Subcutaneous abdominal adipose tissue (tissue), 5 donors: ENCODE data around the gene DOCK1.

Experiments
- H3K27ac ChIP-seq: one replicate; pipeline ENCODE4 v1.7.0; 2013; ENCODE audit warnings: low read depth, mild to moderate bottlenecking, inconsistent platforms, low read length, moderate library complexity
- H3K27me3 ChIP-seq, 5 donors: one replicate each; pipeline ENCODE4 v1.7.0; 2013; ENCODE audit warnings: low read length in 5 of 5, inconsistent platforms in 1 of 5; ENCODE audit not compliant: control insufficient read depth in 5 of 5, insufficient read depth in 4 of 5
- H3K36me3 ChIP-seq, 5 donors: one replicate each; pipeline ENCODE4 v1.7.0; 2013; ENCODE audit warnings: low read length in 5 of 5; ENCODE audit not compliant: control insufficient read depth in 5 of 5, insufficient read depth in 5 of 5
- H3K4me1 ChIP-seq, 5 donors: one replicate each; pipeline ENCODE4 v1.7.0; 2013; ENCODE audit warnings: low read length in 5 of 5, mild to moderate bottlenecking in 3 of 5, moderate library complexity in 1 of 5; ENCODE audit not compliant: control insufficient read depth in 5 of 5, insufficient read depth in 5 of 5
- H3K4me3 ChIP-seq, 5 donors: one replicate each; pipeline ENCODE4 v1.7.0; 2013; ENCODE audit warnings: low read length in 5 of 5, low read depth in 1 of 5
- H3K9ac ChIP-seq, 5 donors: one replicate each; pipeline ENCODE4 v1.7.0; 2013; ENCODE audit warnings: low read length in 5 of 5, mild to moderate bottlenecking in 4 of 5, moderate library complexity in 3 of 5
- H3K9me3 ChIP-seq, 5 donors: one replicate each; pipeline ENCODE4 v1.7.0; 2013; ENCODE audit warnings: low read length in 5 of 5; ENCODE audit not compliant: control insufficient read depth in 5 of 5
- donor health status: healthy.
- donor health status: healthy.
- donor health status: healthy.
- donor health status: healthy.
- donor health status: healthy.

Gene DOCK1

DNA sequence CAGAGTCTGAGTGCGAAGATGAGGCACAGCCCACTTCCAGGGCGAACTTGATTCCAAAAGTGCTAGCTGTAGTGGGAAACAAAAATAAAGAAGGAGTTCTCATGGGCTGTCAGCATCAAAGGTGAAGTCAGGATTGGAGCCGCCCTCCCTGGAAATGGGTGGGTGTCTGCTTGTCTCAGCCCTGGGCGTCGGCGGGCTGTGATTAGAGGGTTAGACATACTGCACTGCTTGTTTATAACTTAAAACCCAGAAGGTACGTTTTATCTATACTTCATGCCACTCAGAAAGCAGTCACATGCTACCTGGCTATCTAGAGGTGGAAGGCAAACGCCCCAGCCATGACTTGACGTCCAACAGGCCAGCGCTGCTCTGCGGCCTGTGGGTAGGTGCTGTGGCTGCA is 535.1 kb downstream of the DOCK1 start:
- Histone ChIP-seq H3K4me1 (no peaks in the 10 kb centered on the region), H3K4me3 (no peak overlapping the region), H3K9ac (no peak overlapping the region), H3K36me3 (peaks cover under 1 to 63% (median 60%) of the 10 kb centered on the region in 5 donors), H3K27me3 (no peaks in the 10 kb centered on the region), H3K9me3 (no peaks in the 10 kb centered on the region), H3K27ac (no peak overlapping the region)

DNA sequence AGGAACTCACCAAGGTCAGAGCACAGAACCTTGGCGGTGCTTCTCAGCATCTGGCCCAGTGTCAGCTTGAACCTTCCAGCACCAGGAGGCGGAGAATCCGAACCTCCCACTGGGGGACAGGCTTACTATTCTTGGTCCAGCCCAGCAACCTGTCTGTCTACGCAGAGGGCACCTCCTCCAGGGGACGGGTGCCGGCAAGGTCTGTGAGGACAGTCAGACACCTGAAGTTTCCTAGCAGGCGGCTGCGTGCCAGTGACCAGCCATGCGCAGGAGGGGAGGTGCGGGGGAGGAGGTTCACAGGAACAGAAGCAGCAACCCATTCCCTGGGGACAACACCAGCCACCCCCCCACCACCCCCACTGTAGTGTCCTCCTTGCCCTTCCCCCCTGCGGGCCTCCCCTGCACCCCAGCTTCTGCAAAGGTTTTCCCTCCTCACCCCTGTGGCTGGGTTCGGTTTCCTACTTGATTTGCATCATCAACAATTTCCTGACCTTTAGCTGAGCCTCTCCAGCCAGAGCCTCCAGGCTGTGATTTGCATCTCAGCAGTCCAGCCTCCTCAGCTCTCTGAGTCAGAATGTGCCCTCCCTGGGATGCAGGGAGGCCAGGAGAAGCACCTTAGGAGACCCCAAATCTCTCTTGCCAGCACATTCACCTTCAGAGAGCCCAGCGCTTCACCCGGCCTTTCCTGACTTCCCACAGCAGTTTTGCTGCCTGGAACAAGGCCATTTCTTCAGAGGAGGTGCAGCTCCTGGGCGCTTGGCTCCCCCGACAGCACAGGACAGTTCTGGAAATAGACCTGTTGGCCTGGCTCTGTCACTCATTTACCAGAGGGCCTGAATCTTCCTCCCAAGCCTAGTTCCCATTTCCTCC is 536.4 kb downstream of the DOCK1 start:
- H3K9ac ChIP-seq, result no peak overlapping the region
- H3K9me3 ChIP-seq, result no peaks in the 10 kb centered on the region
- H3K36me3 ChIP-seq, result peaks cover 4 to 72% (median 63%) of the 10 kb centered on the region in 5 donors
- H3K27ac ChIP-seq, result no peak overlapping the region
- no peaks in the 10 kb centered on the region for H3K4me1 ChIP-seq
- no peak overlapping the region for H3K4me3 ChIP-seq
- no peaks in the 10 kb centered on the region for H3K27me3 ChIP-seq

DNA sequence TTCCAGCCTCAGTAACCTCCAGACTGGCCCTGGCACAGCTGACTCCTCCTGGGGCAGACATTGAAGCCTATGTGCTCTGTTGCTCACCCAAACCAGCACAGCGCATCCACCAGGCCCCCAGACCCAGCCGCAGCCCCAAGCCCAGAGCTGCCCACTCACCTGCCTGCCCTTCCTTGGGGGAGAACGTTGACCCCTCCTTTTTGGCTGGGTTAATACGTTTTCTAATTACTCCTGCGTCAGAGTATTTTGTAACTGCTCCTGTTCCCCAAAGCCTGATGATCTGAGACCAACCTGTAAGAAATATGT is 536.9 kb downstream of the DOCK1 start:
- no peaks in the 10 kb centered on the region for H3K27me3 ChIP-seq
- no peak overlapping the region for H3K9ac ChIP-seq
- H3K36me3 ChIP-seq, result peaks cover 4 to 76% (median 68%) of the 10 kb centered on the region in 5 donors
- H3K4me3 ChIP-seq, result no peak overlapping the region
- no peaks in the 10 kb centered on the region for H3K4me1 ChIP-seq
- no peak overlapping the region for H3K27ac ChIP-seq
- H3K9me3 ChIP-seq, result no peaks in the 10 kb centered on the region

DNA sequence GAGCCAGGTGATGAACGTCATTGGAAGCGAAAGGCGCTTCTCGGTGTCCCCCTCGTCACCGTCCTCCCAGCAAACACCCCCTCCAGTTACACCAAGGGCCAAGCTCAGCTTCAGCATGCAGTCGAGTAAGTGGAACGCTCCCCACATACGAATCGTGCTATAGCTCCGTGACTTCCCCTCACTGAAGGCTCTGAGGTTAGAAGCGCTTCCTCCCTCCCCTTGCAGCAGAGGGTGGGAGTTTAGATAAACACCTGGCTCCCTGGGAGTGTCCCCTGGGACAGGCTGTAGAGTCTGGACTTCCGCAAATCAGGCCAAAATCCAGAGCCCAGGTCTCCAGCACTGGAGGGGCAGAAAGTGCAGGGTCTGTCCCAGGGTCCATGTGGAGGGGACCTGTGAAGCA is 538.9 kb downstream of the DOCK1 start:
- no peaks in the 10 kb centered on the region for H3K27me3 ChIP-seq
- H3K9me3 ChIP-seq, result no peaks in the 10 kb centered on the region
- peaks cover 8 to 81% (median 69%) of the 10 kb centered on the region in 5 donors for H3K36me3 ChIP-seq
- H3K9ac ChIP-seq, result no peak overlapping the region
- H3K27ac ChIP-seq, result no peak overlapping the region
- H3K4me3 ChIP-seq, result no peak overlapping the region
- H3K4me1 ChIP-seq, result no peaks in the 10 kb centered on the region

DNA sequence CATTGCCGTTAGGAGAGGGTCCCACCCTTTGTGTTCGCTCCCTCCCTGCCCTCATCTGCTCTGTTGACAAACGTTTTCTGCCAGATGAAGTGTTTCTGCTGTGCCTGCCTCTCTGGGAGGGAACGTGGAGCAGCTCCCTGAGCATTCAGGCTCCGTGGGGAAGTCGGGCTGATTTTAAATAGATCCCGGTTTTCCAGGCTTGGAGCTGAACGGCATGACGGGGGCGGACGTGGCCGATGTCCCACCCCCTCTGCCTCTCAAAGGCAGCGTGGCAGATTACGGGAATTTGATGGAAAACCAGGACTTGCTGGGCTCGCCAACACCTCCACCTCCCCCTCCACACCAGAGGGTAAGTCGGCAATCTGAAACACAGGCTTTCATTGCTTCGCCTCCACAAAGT is 542.0 kb downstream of the DOCK1 start:
- H3K9me3 ChIP-seq, result no peaks in the 10 kb centered on the region
- H3K27ac ChIP-seq, result no peak overlapping the region
- H3K4me1 ChIP-seq, result no peaks in the 10 kb centered on the region
- H3K27me3 ChIP-seq, result no peaks in the 10 kb centered on the region
- peaks cover 8 to 86% (median 73%) of the 10 kb centered on the region in 5 donors for H3K36me3 ChIP-seq
- no peak overlapping the region for H3K9ac ChIP-seq
- H3K4me3 ChIP-seq, result no peak overlapping the region

DNA sequence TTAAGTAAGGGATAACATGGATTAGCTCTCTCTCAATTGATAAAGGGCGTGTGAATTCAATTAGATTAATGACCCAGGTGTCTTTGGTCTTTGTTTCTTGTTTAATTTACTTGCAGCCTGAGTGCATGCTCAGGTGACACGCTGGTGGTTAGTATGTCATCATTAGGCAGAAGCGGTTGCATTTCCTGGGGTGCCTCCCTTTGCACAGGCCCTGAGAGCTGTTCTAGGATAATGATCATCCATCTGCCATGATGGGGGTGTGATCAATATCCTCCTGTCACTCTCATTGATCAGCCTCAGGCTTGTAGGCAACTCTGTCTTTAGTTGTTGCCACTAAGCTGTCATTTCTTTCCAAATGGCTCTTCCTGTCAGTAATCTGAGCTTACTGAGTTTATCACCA is 544.3 kb downstream of the DOCK1 start:
- H3K4me1 ChIP-seq, result no peaks in the 10 kb centered on the region
- H3K27me3 ChIP-seq, result no peaks in the 10 kb centered on the region
- H3K36me3 ChIP-seq, result peaks cover 8 to 82% (median 64%) of the 10 kb centered on the region in 5 donors
- H3K4me3 ChIP-seq, result no peak overlapping the region
- H3K9me3 ChIP-seq, result no peaks in the 10 kb centered on the region
- H3K9ac ChIP-seq, result no peak overlapping the region
- H3K27ac ChIP-seq, result no peak overlapping the region

DNA sequence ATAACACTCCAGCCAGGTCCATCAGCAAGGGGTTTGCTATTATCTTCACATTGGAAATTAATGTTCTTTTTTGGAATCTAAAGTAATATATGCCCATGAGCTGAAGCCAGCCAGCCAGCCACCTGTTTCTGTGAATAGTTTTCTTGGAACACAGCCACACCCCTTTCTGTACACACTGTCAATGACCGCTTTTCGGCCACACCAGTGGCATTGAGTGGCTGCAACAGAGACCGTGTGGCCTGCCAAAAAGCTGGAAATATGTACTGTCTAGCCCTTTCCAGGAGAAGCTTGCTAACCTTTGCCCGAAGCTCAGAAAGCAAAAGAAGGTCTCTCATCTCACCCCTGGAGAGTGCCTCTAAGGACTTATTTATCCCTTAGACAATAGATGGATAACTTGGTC is 545.4 kb downstream of the DOCK1 start:
- Histone ChIP-seq H3K36me3 (peaks cover 4 to 73% (median 52%) of the 10 kb centered on the region in 5 donors), H3K9ac (no peak overlapping the region), H3K9me3 (no peaks in the 10 kb centered on the region), H3K27ac (no peak overlapping the region), H3K4me1 (no peaks in the 10 kb centered on the region), H3K27me3 (no peaks in the 10 kb centered on the region), H3K4me3 (no peak overlapping the region)

DNA sequence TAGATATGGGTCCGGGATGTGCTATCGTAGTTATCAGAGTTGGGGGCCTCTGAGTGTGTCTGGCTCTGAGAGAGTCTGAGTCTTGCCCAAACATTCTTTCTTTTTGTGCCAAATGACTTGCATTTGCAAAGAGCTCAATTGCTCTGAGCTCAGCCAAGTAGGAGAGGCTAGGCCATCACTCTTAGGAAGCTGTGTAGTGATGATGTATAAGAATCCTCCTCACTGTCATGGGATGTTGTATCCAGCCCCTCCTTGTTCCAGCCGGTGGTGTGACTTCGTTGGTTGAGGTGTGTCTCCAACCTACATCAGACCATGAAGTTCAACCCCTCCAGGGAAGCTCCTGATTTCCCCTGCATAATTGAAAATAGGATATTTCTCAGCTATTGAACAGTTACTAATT is 546.4 kb downstream of the DOCK1 start:
- Histone ChIP-seq H3K4me3 (no peak overlapping the region), H3K27ac (no peak overlapping the region), H3K4me1 (no peaks in the 10 kb centered on the region), H3K36me3 (peaks cover 4 to 67% (median 50%) of the 10 kb centered on the region in 5 donors), H3K27me3 (no peaks in the 10 kb centered on the region), H3K9me3 (no peaks in the 10 kb centered on the region), H3K9ac (no peak overlapping the region)

DNA sequence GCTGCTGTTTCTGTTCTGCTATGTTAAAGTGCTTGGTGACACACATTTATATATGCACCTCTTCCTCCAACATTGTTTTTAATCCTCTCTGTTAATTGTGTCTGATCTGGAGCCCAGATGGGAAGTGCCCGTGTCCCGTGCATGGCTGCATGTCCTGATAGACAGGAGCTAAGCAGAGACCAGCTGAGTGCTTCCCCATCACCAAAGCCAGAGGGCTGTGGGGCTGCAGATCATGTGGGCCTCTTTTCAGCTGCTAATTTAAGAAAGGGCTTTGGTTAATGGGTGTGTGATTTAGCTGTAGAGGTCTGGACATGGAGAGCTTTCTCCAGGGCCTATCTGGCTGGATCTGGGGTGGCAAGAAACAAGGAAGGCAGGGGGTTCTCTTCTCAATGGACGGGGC is 547.3 kb downstream of the DOCK1 start:
- no peak overlapping the region for H3K9ac ChIP-seq
- H3K4me3 ChIP-seq, result no peak overlapping the region
- no peak overlapping the region for H3K27ac ChIP-seq
- peaks cover 2 to 58% (median 41%) of the 10 kb centered on the region in 5 donors for H3K36me3 ChIP-seq
- H3K4me1 ChIP-seq, result no peaks in the 10 kb centered on the region
- no peaks in the 10 kb centered on the region for H3K27me3 ChIP-seq
- H3K9me3 ChIP-seq, result no peaks in the 10 kb centered on the region

DNA sequence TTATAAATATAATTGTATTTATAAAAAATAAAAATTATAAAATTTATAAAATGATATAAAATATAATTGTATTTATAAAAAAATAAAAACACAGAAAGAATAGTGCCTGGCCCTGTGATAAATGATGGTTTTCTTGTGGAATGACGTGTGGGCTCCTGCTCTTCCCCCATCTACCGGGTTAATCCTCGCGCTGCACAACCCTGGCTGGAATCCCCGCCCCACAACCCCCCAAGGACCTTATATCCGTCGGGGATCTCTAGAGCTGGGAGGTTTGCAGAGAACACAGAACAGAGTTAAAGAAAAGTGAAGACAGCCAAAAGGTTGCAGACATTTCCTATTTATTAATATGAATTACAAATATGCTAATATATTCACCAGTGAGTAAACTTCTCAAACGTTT is 548.5 kb downstream of the DOCK1 start:
- no peak overlapping the region for H3K27ac ChIP-seq
- H3K9ac ChIP-seq, result no peak overlapping the region
- H3K36me3 ChIP-seq, result peaks cover 0 to 47% (median 32%) of the 10 kb centered on the region in 5 donors
- H3K9me3 ChIP-seq, result peaks cover 0 to 2% (median 0%) of the 10 kb centered on the region in 5 donors
- H3K4me1 ChIP-seq, result no peaks in the 10 kb centered on the region
- no peaks in the 10 kb centered on the region for H3K27me3 ChIP-seq
- H3K4me3 ChIP-seq, result no peak overlapping the region
